PFSK-1 (cell line): ENCODE measurements around the gene TRMU.

Experiments
- SIN3A ChIP-seq: IDR thresholded peaks from 2 replicates; pipeline ENCODE4 v1.6.1; 2012; ENCODE audit warnings: mild to moderate bottlenecking, low read length, moderate library complexity, borderline replicate concordance; ENCODE audit not compliant: insufficient read depth
- TF ChIP-seq, protein P1 (sequence below), 2 experiments: IDR thresholded peaks; 2 replicates each; pipeline versions ENCODE4 v1.6.1 to v1.8.0; 2011 to 2012; ENCODE audit warnings: low read depth in 2 of 2, low read length in 2 of 2, control low read depth in 1 of 2, inconsistent platforms in 1 of 2, mild to moderate bottlenecking in 1 of 2, moderate library complexity in 1 of 2; ENCODE audit not compliant: insufficient read depth in 1 of 2

DNA sequence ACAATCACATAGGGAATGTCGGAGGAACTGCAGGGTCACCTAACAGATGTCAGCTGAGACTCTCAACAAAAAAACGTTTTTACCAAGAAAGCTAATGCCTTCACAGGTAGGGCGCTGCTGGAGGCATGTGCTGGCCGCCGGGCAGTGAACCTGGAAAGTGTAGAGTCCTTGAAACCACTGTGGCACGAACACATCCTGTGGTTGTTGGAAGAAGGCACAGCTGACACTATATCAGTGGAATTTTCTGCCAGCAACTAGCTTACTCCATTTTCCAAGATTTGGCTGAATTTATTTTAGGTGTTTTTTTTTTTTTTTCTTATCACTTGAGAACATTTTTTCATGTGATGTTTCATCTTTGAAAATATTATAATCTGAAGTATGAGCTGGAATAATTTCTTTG, 14.2 kb downstream of the TRMU start:
- no peak for TF ChIP-seq SIN3A
- TF ChIP-seq, protein P1, sequence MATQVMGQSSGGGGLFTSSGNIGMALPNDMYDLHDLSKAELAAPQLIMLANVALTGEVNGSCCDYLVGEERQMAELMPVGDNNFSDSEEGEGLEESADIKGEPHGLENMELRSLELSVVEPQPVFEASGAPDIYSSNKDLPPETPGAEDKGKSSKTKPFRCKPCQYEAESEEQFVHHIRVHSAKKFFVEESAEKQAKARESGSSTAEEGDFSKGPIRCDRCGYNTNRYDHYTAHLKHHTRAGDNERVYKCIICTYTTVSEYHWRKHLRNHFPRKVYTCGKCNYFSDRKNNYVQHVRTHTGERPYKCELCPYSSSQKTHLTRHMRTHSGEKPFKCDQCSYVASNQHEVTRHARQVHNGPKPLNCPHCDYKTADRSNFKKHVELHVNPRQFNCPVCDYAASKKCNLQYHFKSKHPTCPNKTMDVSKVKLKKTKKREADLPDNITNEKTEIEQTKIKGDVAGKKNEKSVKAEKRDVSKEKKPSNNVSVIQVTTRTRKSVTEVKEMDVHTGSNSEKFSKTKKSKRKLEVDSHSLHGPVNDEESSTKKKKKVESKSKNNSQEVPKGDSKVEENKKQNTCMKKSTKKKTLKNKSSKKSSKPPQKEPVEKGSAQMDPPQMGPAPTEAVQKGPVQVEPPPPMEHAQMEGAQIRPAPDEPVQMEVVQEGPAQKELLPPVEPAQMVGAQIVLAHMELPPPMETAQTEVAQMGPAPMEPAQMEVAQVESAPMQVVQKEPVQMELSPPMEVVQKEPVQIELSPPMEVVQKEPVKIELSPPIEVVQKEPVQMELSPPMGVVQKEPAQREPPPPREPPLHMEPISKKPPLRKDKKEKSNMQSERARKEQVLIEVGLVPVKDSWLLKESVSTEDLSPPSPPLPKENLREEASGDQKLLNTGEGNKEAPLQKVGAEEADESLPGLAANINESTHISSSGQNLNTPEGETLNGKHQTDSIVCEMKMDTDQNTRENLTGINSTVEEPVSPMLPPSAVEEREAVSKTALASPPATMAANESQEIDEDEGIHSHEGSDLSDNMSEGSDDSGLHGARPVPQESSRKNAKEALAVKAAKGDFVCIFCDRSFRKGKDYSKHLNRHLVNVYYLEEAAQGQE (IDR thresholded peaks at IDR 0.05; ENCODE audit: insufficient read depth in 1 of 2, low read depth in 2 of 2, low read length in 2 of 2): no peak
